IPS-18a (cell line): ENCODE measurements around the gene WDR1.

Source experiments
- H3K27ac ChIP-seq: one replicate; pipeline ENCODE4 v1.5.1; 2013; ENCODE audit warnings: low read length
- H3K27me3 ChIP-seq: one replicate; pipeline ENCODE4 v1.6.1; 2013; ENCODE audit warnings: mild to moderate bottlenecking, low read length; ENCODE audit not compliant: control insufficient read depth, insufficient read depth
- H3K36me3 ChIP-seq: one replicate; pipeline ENCODE4 v1.6.1; 2013; ENCODE audit warnings: low read depth, low read length; ENCODE audit not compliant: control insufficient read depth
- H3K4me1 ChIP-seq: one replicate; pipeline ENCODE4 v1.6.1; 2013; ENCODE audit warnings: low read depth, low read length; ENCODE audit not compliant: control insufficient read depth
- H3K4me3 ChIP-seq: one replicate; pipeline ENCODE4 v1.5.1; 2013; ENCODE audit warnings: low read length
- H3K9ac ChIP-seq: one replicate; pipeline ENCODE4 v1.6.1; 2013; ENCODE audit warnings: mild to moderate bottlenecking, low read length, moderate library complexity
- H3K9me3 ChIP-seq: one replicate; pipeline ENCODE4 v1.6.1; 2013; ENCODE audit warnings: low read depth, low read length; ENCODE audit not compliant: control insufficient read depth

Gene WDR1

GRCh38 chr4:10093271-10093621, 23.4 kb downstream of the WDR1 start:
- no peak overlapping the region for H3K4me3 ChIP-seq
- H3K9me3 ChIP-seq: no peaks in the 10 kb centered on the region
- peaks cover 85% of the 10 kb centered on the region for H3K36me3 ChIP-seq
- no peaks in the 10 kb centered on the region for H3K27me3 ChIP-seq
- H3K4me1 ChIP-seq: peaks cover 6% of the 10 kb centered on the region
- no peak overlapping the region for H3K9ac ChIP-seq
- no peak overlapping the region for H3K27ac ChIP-seq

DNA sequence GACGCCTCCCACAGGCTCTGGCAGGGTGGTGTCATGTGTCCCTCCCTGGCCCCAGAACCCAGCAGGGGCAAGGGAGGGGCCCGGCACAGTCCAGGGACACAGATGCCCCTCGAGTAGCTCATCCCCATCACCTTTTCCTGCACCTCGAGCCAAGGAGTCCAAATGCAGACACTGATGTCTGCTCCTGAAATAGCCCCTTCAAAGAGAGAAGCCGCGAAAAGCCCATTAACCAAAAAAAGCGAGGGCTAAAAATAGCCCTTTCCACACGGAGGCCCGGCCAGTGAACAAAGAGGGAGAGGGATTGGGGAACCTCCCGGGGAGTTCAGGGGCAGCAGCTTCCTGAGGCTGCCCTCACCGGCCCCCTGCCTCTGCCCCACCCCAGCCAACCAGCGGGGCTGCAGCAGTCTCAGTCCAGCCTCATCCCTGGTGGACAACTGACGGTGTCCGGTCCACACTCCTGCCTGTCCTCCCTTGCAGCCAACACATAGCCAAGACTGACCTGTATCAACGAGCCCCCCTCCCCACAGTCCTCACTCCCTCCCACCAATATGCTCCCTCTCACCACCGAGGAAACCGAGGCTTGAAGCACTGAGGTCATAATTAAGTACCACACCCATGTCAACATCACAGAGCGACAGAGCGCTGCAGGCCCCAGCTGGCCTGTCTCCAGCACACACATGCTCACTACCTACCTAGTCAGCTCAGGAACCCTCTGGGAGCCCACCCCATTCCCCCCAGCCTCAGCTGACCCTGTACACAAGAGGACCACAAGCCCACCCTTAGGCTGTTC, 23.9 kb downstream of the WDR1 start:
- no peak overlapping the region for H3K9ac ChIP-seq
- peaks cover 6% of the 10 kb centered on the region for H3K4me1 ChIP-seq
- H3K9me3 ChIP-seq: no peaks in the 10 kb centered on the region
- H3K36me3 ChIP-seq: peaks cover 85% of the 10 kb centered on the region
- H3K27me3 ChIP-seq: no peaks in the 10 kb centered on the region
- H3K27ac ChIP-seq: no peak overlapping the region
- H3K4me3 ChIP-seq: no peak overlapping the region

DNA sequence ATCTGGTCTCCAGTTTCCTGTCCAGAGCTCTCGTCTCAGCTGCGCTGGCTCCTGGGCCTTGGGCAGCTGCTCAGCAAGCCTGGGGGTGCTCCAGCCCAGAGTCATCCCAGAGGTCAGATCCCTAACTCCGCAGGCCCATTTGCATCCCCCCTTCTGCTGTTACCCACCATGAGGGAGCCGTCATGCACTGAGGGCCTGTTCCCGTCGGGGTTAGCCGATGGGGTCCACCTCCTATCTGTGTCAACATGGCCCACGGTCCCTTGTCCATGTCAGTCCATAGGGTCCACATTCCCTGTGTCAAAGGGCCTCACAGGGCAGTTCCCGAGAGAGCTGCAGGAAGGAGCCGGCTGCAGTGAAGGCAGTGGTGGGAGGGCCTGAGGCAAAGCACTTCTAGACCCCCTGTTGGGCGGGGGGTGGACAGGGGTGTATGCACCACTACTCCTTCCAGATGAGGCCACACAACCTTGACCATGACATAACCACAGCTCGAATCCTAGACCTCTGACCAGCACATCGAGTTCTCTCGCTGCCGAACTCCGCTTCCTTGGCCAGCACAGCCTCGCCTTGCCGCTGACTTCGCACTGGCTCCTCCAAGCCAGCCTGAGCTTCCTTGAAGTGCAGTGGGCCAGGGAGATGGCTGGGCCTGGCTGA, 24.9 kb downstream of the WDR1 start:
- Histone ChIP-seq H3K36me3 (peaks cover 85% of the 10 kb centered on the region), H3K9ac (no peak overlapping the region), H3K27me3 (no peaks in the 10 kb centered on the region), H3K27ac (no peak overlapping the region), H3K4me3 (no peak overlapping the region), H3K4me1 (peaks cover 6% of the 10 kb centered on the region), H3K9me3 (no peaks in the 10 kb centered on the region)

DNA sequence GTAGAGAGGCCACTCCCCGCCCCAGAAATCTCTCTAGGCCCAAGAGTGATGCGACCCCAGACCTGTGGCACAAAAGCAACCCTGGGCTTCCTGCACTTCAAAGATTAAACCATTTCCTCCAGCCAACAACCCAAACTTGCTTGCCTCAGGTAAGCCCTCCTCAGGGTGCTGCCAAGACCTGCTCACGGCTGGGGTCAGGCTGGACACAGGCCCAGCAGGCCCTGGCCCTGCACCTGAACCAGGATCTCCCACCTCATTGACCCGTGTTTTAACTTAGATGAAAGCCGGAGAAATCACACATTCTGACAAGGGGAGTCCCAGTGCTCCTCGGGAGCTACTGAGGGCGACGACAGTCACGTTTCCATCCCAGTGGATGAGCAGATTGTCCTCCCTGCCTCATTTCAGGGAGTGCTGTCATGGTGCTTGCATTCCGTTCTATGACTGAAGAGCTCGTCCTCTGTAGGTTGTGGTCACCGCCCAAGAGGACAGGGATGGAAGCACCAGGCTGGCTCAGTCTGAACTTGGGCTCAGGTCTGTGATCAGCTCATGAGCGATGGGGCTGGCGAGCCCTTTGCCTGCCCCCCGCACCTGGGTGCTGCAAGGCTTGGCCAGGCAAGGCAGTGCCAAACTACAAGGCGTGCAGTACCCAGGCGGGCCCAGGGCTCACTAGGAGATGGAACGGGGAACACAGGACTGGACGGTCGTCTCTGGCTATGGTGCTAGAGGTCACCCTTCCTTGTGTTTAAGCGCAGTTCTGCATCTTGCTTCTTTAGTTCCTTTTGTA, 25.9 kb downstream of the WDR1 start:
- Histone ChIP-seq H3K9me3 (no peaks in the 10 kb centered on the region), H3K27me3 (no peaks in the 10 kb centered on the region), H3K27ac (no peak overlapping the region), H3K4me3 (no peak overlapping the region), H3K4me1 (peaks cover 6% of the 10 kb centered on the region), H3K36me3 (peaks cover 85% of the 10 kb centered on the region), H3K9ac (no peak overlapping the region)

DNA sequence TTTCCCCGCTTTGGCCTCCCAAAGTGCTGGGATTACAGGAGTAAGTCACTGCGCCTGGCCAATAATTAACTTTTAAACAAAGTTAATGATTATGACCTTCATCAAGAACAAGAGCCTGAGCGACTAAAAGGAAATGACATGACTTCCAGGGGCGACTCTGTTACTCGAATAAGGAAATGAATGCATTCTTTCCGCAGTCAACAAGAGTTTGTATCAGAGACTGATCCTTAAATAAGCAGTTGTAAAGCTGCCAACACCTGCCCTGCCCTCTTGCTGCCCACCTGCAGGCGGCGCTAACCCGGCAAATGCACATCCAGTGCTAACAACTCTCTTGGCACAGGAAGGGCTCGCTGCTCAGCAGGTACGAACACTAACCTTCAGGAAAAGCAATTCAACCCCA, 27.3 kb downstream of the WDR1 start:
- Histone ChIP-seq H3K36me3 (peaks cover 87% of the 10 kb centered on the region), H3K9me3 (no peaks in the 10 kb centered on the region), H3K27ac (no peak overlapping the region), H3K4me3 (no peak overlapping the region), H3K27me3 (no peaks in the 10 kb centered on the region), H3K9ac (no peak overlapping the region), H3K4me1 (peaks cover 6% of the 10 kb centered on the region)

- Histone ChIP-seq H3K9ac (no peak overlapping the region), H3K9me3 (no peaks in the 10 kb centered on the region), H3K27ac (no peak overlapping the region), H3K4me3 (no peak overlapping the region), H3K4me1 (peaks cover 6% of the 10 kb centered on the region), H3K27me3 (no peaks in the 10 kb centered on the region), H3K36me3 (peaks cover 87% of the 10 kb centered on the region)
Observed at GRCh38 chr4:10088135-10089010, 28.2 kb downstream of the WDR1 start.

- H3K36me3 ChIP-seq: peaks cover 94% of the 10 kb centered on the region
- no peak overlapping the region for H3K4me3 ChIP-seq
- no peak overlapping the region for H3K9ac ChIP-seq
- no peaks in the 10 kb centered on the region for H3K9me3 ChIP-seq
- H3K4me1 ChIP-seq: no peaks in the 10 kb centered on the region
- H3K27ac ChIP-seq: no peak overlapping the region
- no peaks in the 10 kb centered on the region for H3K27me3 ChIP-seq
Observed at GRCh38 chr4:10087152-10087791, 29.3 kb downstream of the WDR1 start.

DNA sequence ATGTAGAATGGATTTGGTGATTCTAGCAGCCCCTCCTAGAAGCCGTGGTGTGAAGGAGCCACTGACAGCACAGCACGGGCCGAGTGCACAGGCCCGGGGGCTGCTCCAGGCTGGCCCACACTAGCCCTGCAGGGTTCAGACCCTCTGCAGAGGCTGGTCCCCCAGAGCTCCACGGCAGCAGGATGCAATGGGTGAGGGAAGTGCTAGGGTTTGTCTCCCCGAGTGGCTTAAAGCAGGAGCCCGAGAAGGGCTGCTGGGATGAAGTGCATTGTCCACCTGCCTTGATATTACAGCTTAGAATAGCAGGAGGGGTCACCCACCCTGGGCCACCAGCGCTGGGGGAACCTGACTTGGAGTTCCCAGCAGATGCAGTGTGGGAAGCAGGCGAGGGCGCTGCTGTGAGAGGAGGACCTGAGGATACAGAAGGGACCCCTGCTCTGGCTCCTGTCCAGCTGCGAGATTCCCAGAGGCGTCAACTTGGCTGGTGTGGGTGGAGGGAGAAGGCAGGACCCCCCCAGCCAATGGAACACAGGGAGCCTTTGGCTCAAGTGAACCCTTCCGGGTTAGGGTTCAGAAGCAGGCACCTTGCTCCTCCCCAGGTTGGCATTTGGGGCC, 30.0 kb downstream of the WDR1 start:
- no peak overlapping the region for H3K4me3 ChIP-seq
- no peak overlapping the region for H3K27ac ChIP-seq
- H3K36me3 ChIP-seq: peaks cover 94% of the 10 kb centered on the region
- no peaks in the 10 kb centered on the region for H3K4me1 ChIP-seq
- no peak overlapping the region for H3K9ac ChIP-seq
- no peaks in the 10 kb centered on the region for H3K9me3 ChIP-seq
- H3K27me3 ChIP-seq: no peaks in the 10 kb centered on the region

- no peaks in the 10 kb centered on the region for H3K27me3 ChIP-seq
- H3K36me3 ChIP-seq: peaks cover 93% of the 10 kb centered on the region
- no peaks in the 10 kb centered on the region for H3K9me3 ChIP-seq
- no peak overlapping the region for H3K27ac ChIP-seq
- no peaks in the 10 kb centered on the region for H3K4me1 ChIP-seq
- no peak overlapping the region for H3K9ac ChIP-seq
- H3K4me3 ChIP-seq: no peak overlapping the region
Observed at GRCh38 chr4:10085828-10086505, 30.6 kb downstream of the WDR1 start.

DNA sequence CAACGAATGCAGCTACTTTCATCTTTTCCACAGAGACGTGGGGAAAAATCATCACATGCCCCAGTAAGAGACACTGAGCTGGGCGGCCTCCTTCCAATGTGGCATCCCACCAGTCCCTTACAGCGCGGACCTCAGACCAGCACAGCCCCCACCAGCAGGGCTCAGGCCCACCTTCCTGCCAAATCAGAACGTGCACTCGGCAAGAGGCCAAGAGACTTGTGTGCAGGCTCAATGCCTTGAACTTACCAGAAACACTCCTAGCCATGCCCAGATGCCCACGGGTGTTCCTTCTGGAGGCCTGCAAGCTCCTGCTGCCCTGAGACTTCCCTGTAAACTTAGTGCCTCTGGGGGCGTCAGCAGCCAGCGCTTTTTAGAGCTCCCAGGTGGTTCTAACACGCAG, 31.2 kb downstream of the WDR1 start:
- Histone ChIP-seq H3K27me3 (no peaks in the 10 kb centered on the region), H3K9ac (no peak overlapping the region), H3K4me1 (no peaks in the 10 kb centered on the region), H3K27ac (no peak overlapping the region), H3K36me3 (peaks cover 93% of the 10 kb centered on the region), H3K4me3 (no peak overlapping the region), H3K9me3 (no peaks in the 10 kb centered on the region)
